ENCODE measurements around the gene MSI2. TPM values are rescaled to one million over a fixed set of nuclear protein-coding genes. Genes with fewer than 3 reads are reported as not detected.

MSI2 gene
- total RNA-seq, 4 donors from 2014 or later: 9.9 to 18.5 (median 13.8) TPM

DNA sequence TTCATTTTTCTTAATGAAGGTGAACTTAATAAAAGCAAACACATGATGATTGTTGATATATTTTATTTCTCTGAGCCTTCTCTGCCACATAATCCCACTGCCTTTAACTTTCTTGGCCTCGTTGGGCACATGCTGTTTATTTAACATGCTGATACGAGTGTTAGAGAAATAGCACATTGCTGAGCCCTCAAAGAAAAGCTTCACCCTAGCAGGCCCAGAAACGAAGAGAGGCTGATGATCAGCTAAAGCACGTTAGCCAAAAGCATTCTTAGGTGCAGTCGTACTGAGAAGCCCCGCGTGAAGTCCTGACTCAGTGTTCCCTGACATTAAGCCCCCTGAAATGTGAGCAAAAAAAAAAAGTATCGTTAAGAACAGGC, 366.0 kb downstream of the MSI2 start:
- intact Hi-C loops (cut with DNase I; ENCODE audit: low total_unique reads): no loop called here
- DNase-seq (ENCODE audit: low spot score in 2 of 2): no peak

GRCh38 chr17:57622683-57623433, 366.5 kb downstream of the MSI2 start:
- TF ChIP-seq CTCF (IDR thresholded peaks at IDR 0.05) (no peak), POLR2A (IDR thresholded peaks at IDR 0.05) (no peak)
- H3K4me3 ChIP-seq (ENCODE audit: low read depth, poor library complexity, severe bottlenecking): no peak overlapping the region
- intact Hi-C loops (cut with DNase I; ENCODE audit: low total_unique reads): no loop called here
- 64 to 67% methylated on average over 16 of the region's 16 CpGs for WGBS, 2 donors
- DNase-seq (ENCODE audit: low spot score in 2 of 2): no peak

More for the DNA sequence above, 366.0 kb downstream of the MSI2 start:
- 70 to 78% methylated on average over 8 of the region's 8 CpGs for WGBS, 2 donors
- TF ChIP-seq POLR2A (IDR thresholded peaks at IDR 0.05) (no peak), CTCF (IDR thresholded peaks at IDR 0.05) (no peak)
- H3K4me3 ChIP-seq (ENCODE audit: low read depth, poor library complexity, severe bottlenecking): no peak overlapping the region

GRCh38 chr17:57623620-57624019, 367.3 kb downstream of the MSI2 start:
- 80 to 84% methylated on average over 11 of the region's 11 CpGs for WGBS, 2 donors
- intact Hi-C loops (cut with DNase I; ENCODE audit: low total_unique reads): no loop called here
- no peak for DNase-seq (ENCODE audit: low spot score in 2 of 2)

DNA sequence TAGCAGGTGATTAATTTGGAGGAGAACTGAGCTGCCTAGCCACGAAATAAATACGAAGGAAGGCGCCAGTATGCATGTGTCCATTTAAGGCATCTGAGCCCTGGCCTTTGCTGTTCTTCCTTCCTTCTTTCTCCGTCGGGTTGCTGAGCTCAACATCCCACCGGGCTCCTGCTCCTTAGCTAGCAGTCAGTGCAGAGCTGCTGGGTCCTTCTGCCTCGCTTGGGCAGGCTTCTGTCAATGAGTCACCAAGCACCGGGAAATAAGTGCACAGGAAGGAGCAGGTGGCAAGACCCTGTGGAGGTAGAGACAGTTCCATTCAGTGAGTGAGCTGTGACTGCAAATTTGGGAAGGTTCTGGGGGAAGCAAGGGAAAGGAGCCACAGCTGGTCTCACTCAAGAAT, 368.1 kb downstream of the MSI2 start:
- no peak overlapping the region for H3K4me3 ChIP-seq (ENCODE audit: low read depth, poor library complexity, severe bottlenecking)
- TF ChIP-seq POLR2A (IDR thresholded peaks at IDR 0.05) (no peak), CTCF (IDR thresholded peaks at IDR 0.05) (no peak)
- DNase-seq (ENCODE audit: low spot score in 2 of 2): no peak
- WGBS, 2 donors: 80 to 85% methylated on average over 8 of the region's 8 CpGs
- intact Hi-C loops (cut with DNase I; ENCODE audit: low total_unique reads): no loop called here

More at GRCh38 chr17:57623620-57624019, 367.3 kb downstream of the MSI2 start:
- no peak for TF ChIP-seq CTCF (IDR thresholded peaks at IDR 0.05)
- TF ChIP-seq POLR2A (IDR thresholded peaks at IDR 0.05): no peak
- H3K4me3 ChIP-seq (ENCODE audit: low read depth, poor library complexity, severe bottlenecking): no peak overlapping the region

DNA sequence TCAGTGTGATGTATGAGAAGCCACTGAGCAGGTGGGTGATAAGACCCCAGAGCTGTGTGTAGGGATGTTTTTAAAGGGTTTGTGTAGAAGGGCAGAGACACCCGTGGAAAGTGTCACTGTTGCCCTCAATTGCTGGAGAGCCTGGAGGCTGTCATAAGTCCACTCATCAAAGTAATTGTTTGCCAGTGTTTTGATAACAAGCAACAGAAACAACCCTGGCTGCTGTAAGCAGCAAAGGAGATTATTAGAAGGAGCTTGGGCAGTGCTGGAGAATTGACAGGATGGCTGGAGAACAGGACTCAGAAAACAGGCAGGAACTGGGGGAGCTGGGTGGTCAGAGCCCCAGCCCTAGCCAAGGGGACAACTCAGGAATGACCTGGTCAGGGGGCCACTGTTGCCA, 369.2 kb downstream of the MSI2 start:
- intact Hi-C loops (cut with DNase I; ENCODE audit: low total_unique reads): no loop called here
- no peak for DNase-seq (ENCODE audit: low spot score in 2 of 2)
- H3K4me3 ChIP-seq (ENCODE audit: low read depth, poor library complexity, severe bottlenecking): no peak overlapping the region
- 86 to 95% methylated on average over 1 of the region's 1 CpG for WGBS, 2 donors
- TF ChIP-seq POLR2A (IDR thresholded peaks at IDR 0.05) (no peak), CTCF (IDR thresholded peaks at IDR 0.05) (no peak)

- TF ChIP-seq CTCF (IDR thresholded peaks at IDR 0.05): no peak
- no peak for TF ChIP-seq POLR2A (IDR thresholded peaks at IDR 0.05)
- no peak overlapping the region for H3K4me3 ChIP-seq (ENCODE audit: low read depth, poor library complexity, severe bottlenecking)
- no peak for DNase-seq (ENCODE audit: low spot score in 2 of 2)
- intact Hi-C loops (cut with DNase I; ENCODE audit: low total_unique reads): no loop called here
- WGBS, 2 donors: 88 to 91% methylated on average over 7 to 9 of the region's 9 CpGs
Observed at GRCh38 chr17:57625957-57626356, 369.6 kb downstream of the MSI2 start.
